A673 (cell line): ENCODE measurements around the gene SEMA3A. TPM values are rescaled to one million over a fixed set of nuclear protein-coding genes. Genes with fewer than 3 reads are reported as not detected.

Experiments
- BruUV-seq: library from RNA; stranded (reverse); fragments of 400-500 nt; replicated peaks from 2 replicates; lab custom pipeline; 2021; lab: Mats Ljungman, UMichigan
- CTCF ChIA-PET: fragments of 300-600 bp; sonication (Branson Sonifier 250); formaldehyde crosslinking; loops from one replicate; lab custom pipeline; 2022; ENCODE audit warnings: antibody characterized with exemption; lab: Charles Lee
- POLR2A ChIA-PET: fragments of 300-600 bp; sonication (Branson Sonifier 250); formaldehyde crosslinking; loops from one replicate; lab custom pipeline; 2022; ENCODE audit warnings: antibody characterized with exemption; ENCODE audit not compliant: low non-redundant PET; lab: Charles Lee
- DNase-seq: peaks from one replicate; pipeline ENCODE4 v3.0.0-alpha.2; 2015; ENCODE audit warnings: low spot score
- H3K27ac ChIP-seq: fragments of 200-600 bp; sonication (generic); 2 replicates; pipeline ENCODE4 v1.5.1; 2016; ENCODE audit warnings: mixed run types, low read depth, mild to moderate bottlenecking, mixed read lengths, antibody characterized with exemption, low read length; ENCODE audit not compliant: poor library complexity, severe bottlenecking
- H3K27me3 ChIP-seq: fragments of 200-600 bp; sonication (generic); replicated peaks from 2 replicates; pipeline ENCODE4 v1.6.1; 2017; ENCODE audit warnings: mixed run types, low read depth, mild to moderate bottlenecking, mixed read lengths, antibody characterized with exemption, low read length; ENCODE audit not compliant: insufficient read depth, poor library complexity
- H3K36me3 ChIP-seq: fragments of 200-600 bp; sonication (generic); 2 replicates; pipeline ENCODE4 v1.6.1; 2016; ENCODE audit warnings: mixed run types, mild to moderate bottlenecking, mixed read lengths, antibody characterized with exemption, low read length; ENCODE audit not compliant: insufficient read depth, poor library complexity, severe bottlenecking
- H3K4me1 ChIP-seq: fragments of 200-600 bp; sonication (generic); 2 replicates; pipeline ENCODE4 v1.6.1; 2017; ENCODE audit warnings: mixed run types, mild to moderate bottlenecking, mixed read lengths, antibody characterized with exemption, low read length; ENCODE audit not compliant: insufficient read depth, poor library complexity, severe bottlenecking
- H3K4me3 ChIP-seq: fragments of 200-600 bp; sonication (generic); 2 replicates; pipeline ENCODE4 v1.5.1; 2016; ENCODE audit warnings: low read depth, mixed run types, mild to moderate bottlenecking, mixed read lengths, low read length; ENCODE audit not compliant: poor library complexity, severe bottlenecking
- H3K9me3 ChIP-seq: fragments of 200-600 bp; sonication (generic); 2 replicates; pipeline ENCODE4 v1.6.1; 2016; ENCODE audit warnings: mixed run types, low read depth, mild to moderate bottlenecking, mixed read lengths, antibody characterized with exemption, low read length; ENCODE audit not compliant: poor library complexity, severe bottlenecking
- CTCF ChIP-seq: fragments of 300-800, 200-600 bp; sonication (generic); conservative IDR thresholded peaks from 2 replicates; pipeline ENCODE4 v1.5.1; 2017; ENCODE audit warnings: low read depth, mild to moderate bottlenecking, antibody characterized with exemption, low read length, moderate library complexity, mixed read lengths
- EZH2 ChIP-seq: fragments of 200-600 bp; sonication (generic); IDR thresholded peaks from 2 replicates; pipeline ENCODE4 v1.6.1; 2017; ENCODE audit warnings: borderline replicate concordance, low read depth, mild to moderate bottlenecking, mixed read lengths, antibody characterized with exemption, low read length; ENCODE audit not compliant: poor library complexity, severe bottlenecking
- intact Hi-C: fragments of 100-400 bp; cut with micrococcal nuclease; formaldehyde crosslinking; loops from one replicate; pipeline ENCODE4 v1.10.0; 2022; ENCODE audit not compliant: unreplicated experiment
- total RNA-seq: library from RNA; stranded (reverse); gene quantifications from 2 replicates; pipeline ENCODE4 v1.2.3, GENCODE V29; 2021

The SEMA3A gene
- total RNA-seq, 1 experiment from 2014 or later, result 22.8 TPM

GRCh38 chr7:84182301-84182700, 12.3 kb downstream of the SEMA3A start:
- intact Hi-C loops, result no loop called here
- no peaks in the 10 kb centered on the region for H3K27me3 ChIP-seq
- H3K36me3 ChIP-seq, result no peaks in the 10 kb centered on the region
- ChIA-PET CTCF (no interaction called here), POLR2A (no interaction called here)
- DNase-seq, result no peak
- no peaks in the 10 kb centered on the region for H3K9me3 ChIP-seq
- no peak overlapping the region for H3K4me3 ChIP-seq
- H3K27ac ChIP-seq, result peak overlapping the region; percentile 25
- peaks cover 34% of the 10 kb centered on the region for H3K4me1 ChIP-seq
- TF ChIP-seq CTCF (no peak), EZH2 (no peak)
- BruUV-seq, result no TSS peak

- Histone ChIP-seq H3K4me3 (no peak overlapping the region), H3K36me3 (no peaks in the 10 kb centered on the region), H3K27me3 (no peaks in the 10 kb centered on the region), H3K4me1 (peaks cover 31% of the 10 kb centered on the region), H3K9me3 (no peaks in the 10 kb centered on the region), H3K27ac (peak overlapping the region; percentile 25)
- TF ChIP-seq EZH2 (no peak), CTCF (no peak)
- intact Hi-C loops, result no loop called here
- ChIA-PET CTCF (no interaction called here), POLR2A (interaction anchor here (0.7 kb wide), 1 partner anchor 588 kb away, joined by 3 read pairs; no protein-coding TSS in a partner anchor)
- BruUV-seq, result no TSS peak
- DNase-seq, result no peak
Measured at GRCh38 chr7:84181628-84182027, 13.0 kb downstream of the SEMA3A start.

GRCh38 chr7:84177758-84178412, 16.7 kb downstream of the SEMA3A start:
- no peak for DNase-seq
- ChIA-PET CTCF (no interaction called here), POLR2A (no interaction called here)
- intact Hi-C loops, result no loop called here
- Histone ChIP-seq H3K4me1 (peaks cover 36% of the 10 kb centered on the region), H3K36me3 (peaks cover 3% of the 10 kb centered on the region), H3K27ac (no peak overlapping the region), H3K27me3 (no peaks in the 10 kb centered on the region), H3K9me3 (peaks cover 13% of the 10 kb centered on the region), H3K4me3 (no peak overlapping the region)
- BruUV-seq, result no TSS peak
- TF ChIP-seq CTCF (no peak), EZH2 (no peak)
